ENCODE results near the gene NKX2-3.

Gene NKX2-3

GRCh38 chr10:99526861-99527504, 5.8 kb upstream of the NKX2-3 start:
- DNase-seq (ENCODE audit: low read depth), result no peak

DNA sequence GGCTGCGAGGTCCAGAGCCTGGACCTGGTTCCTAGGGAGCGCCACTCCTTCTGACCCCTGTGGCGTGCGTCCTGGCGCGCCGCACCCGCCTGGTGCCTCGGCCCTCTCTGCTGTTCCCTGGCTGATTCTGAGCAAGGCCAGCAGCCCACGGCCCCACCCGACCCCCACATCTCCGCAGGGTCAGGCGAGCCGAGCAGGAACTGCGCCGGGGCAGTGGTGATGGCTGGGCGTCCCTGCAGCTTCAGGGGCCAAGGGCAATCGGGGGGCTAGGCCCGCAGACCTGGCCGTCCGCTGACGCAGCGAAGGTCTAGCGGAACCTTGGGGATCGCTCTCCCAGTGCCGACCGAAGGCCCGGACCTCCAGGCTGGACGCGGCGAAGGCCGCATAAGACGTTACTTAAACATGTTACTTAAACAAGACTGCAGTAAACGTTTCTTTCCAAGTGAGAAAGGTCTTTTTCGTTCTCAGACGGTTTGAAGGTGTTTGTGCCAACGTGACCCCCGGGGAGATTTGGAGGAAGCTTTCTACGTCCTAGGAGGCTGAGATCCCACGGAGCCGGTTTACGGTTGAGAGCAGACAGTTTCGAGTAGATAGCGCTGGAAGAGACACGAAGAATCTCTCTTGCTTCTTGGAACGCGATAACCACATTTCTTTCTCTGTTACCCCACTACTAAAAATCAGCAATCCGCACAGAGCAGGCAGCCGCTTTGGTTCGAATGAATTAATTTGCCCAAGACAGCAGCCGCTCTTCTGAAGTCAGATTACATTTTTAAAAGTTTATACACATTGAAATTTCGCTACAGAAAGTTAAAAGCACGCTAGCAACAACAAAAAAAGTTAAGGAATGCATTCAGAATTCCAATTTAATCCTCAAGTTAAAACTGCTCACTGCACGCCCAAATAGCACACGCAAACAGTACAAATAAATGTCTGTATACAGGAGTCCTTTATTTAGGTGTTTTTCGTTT, 4.9 kb upstream of the NKX2-3 start:
- DNase-seq (ENCODE audit: low read depth), result no peak

DNA sequence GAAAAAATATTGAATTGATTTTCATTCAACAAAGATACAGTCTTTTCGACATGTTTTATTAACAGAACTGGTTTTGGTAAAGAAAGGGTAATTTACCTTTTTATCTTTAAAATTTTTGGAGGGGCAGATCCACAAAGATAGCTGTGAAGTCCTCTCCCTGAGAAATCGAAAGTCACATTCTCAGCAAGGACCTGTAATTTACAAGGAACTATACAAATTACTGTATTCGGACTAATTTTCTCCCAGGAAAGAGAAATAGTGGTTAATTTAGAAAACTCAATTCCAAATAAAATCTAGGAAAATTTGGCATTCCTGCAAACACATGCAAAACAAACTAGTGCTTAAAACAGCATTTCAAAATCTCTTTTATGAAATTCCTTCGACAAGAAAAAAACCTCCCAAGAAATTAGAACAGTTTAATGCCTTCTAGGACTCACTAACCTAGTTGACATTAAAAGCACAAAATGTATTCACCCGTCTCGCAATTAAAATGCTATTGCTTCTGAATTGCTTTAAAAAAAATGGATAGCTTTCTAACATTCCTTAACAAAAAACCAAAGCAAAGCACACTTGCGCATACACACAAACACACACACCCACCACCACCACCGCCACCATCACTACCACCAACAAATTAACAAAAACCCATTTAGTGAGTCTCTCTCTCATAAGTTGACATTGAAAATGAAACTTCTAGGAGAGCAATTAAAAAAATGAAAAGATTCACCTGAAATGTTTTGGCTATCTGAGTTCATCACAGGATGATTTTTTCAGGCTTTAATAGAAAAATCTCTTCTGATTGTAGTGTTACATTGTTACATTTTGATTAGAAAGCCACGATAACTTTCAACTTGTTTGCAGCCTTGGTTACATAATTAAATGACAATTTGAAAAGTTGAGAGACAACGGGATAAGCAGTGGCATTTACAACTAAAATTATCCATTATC, 4.0 kb upstream of the NKX2-3 start:
- no peak for DNase-seq (ENCODE audit: low read depth)

- no peak for DNase-seq (ENCODE audit: low read depth)
Measured at GRCh38 chr10:99529591-99530107, 3.1 kb upstream of the NKX2-3 start.

- no peak for DNase-seq (ENCODE audit: low read depth)
Measured at GRCh38 chr10:99530108-99531025, 2.4 kb upstream of the NKX2-3 start.

- DNase-seq (ENCODE audit: low read depth), result no peak
Measured at GRCh38 chr10:99531026-99531695, 1.6 kb upstream of the NKX2-3 start.

GRCh38 chr10:99531696-99532593, 797 bp upstream of the NKX2-3 start:
- no peak for DNase-seq (ENCODE audit: low read depth)

- no peak for DNase-seq (ENCODE audit: low read depth)
Measured at GRCh38 chr10:99533496-99534449, 1.0 kb downstream of the NKX2-3 start.

GRCh38 chr10:99534450-99534938, 1.8 kb downstream of the NKX2-3 start:
- no peak for DNase-seq (ENCODE audit: low read depth)

DNA sequence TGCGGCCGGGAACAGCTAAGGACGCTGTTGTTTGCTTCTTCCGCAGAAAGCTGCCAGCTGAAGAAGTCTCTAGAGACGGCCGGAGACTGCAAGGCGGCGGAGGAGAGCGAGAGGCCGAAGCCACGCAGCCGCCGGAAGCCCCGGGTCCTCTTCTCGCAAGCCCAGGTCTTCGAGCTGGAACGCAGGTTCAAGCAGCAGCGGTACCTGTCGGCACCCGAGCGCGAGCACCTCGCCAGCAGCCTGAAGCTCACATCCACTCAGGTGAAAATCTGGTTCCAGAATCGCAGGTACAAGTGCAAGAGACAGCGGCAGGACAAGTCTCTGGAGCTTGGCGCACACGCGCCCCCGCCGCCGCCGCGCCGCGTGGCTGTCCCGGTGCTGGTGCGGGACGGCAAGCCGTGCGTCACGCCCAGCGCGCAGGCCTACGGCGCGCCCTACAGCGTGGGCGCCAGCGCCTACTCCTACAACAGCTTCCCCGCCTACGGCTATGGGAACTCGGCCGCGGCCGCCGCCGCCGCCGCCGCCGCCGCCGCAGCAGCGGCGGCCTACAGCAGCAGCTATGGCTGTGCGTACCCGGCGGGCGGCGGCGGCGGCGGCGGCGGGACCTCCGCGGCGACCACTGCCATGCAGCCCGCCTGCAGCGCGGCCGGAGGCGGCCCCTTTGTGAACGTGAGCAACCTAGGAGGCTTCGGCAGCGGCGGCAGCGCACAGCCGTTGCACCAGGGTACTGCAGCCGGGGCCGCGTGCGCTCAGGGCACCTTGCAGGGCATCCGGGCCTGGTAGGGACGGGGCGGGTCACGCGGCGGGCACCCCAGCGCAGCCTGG, 2.4 kb downstream of the NKX2-3 start:
- DNase-seq (ENCODE audit: low read depth), result no peak

- DNase-seq (ENCODE audit: low read depth), result no peak
Measured at GRCh38 chr10:99535764-99536337, 3.1 kb downstream of the NKX2-3 start.

DNA sequence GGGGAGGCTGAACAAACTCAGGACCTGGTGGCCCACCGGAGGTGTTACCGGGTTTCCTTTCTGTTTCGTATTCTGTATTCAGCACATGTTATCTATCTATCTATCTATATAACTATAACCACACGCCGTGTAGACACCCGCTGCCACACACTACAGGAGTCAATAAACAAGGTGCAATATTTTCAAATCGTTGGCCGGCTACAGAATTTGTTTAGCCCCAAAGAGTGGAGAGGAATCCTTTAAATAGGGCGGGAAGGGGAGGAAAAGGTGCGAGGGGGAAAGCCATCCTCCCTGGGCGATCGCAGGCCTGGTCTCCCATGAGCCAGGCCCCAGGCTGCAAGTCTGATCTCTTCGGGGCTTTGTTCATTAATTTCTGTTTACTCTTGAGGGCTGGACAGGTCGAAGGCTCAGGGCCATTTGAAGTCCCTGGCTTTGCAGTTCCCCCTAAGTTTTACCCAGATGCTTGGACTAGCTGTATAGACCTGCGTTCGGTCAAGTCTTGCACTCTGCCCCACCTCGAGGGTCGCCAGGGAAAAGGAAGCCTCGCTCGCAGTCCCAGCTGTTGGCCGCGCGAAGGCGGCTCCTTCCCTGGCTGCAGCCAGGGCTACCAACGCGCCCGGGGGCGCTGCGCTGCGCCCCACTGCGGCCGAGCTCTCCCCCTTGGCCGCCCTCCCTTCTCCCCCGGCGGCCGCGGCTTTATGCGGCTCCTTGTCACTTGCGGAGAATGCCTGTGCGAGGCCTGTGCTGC, 3.8 kb downstream of the NKX2-3 start:
- DNase-seq (ENCODE audit: low read depth), result no peak

DNA sequence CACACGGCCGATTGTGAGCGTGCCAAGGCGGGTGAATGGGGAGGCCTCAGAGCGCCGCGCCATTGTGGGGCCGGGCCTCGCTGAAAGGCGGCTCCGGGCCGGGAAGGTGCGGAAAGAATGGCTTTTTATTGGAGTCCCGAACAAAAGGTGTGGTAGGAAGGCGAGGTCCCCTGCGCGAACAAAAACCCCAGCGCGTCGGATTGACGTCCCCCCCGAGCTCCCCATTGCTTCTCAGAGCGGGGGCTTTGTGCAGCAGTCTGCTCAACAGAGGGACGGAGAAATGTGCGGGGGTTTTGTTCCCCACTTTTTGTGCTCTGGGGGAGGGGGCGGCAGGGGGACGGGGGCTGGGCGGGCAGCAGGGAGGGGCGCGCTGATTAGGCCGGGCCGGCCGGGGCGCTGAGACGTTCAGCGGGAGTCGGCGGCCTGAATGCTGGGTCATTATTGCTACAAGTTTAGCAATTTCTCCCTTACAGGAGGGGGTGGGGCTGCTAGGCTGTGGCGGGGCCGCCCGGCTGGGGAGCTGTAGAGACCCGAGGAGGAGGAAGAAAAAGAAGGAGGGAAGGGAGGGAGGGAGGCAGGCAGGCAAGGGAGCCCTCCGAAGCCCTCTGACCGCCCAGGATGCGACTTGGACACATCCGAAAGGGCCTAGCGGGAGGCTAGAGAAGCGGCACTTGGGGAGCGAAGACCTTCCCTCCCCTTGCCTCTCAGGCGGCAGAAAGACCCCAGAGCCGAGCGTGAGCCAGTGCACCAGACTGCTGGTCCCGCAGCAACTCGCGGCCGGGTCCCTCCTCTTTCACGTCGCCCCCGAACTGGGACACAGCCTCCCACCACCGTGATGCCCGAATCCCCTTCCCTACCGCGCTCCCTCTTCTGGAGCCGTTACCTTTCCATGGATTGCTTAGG, 4.6 kb downstream of the NKX2-3 start:
- no peak for DNase-seq (ENCODE audit: low read depth)

- no peak for DNase-seq (ENCODE audit: low read depth)
Measured at GRCh38 chr10:99537989-99538917, 5.5 kb downstream of the NKX2-3 start.

Measured in activated gamma-delta T cell treated with anti-CD3 and anti-CD28 coated beads, Interleukin-2, amount 50 U/mL, for 16 hours (primary cell).